NCI-H2107 treated with DMSO at 0.1 percent for 48 hours (cell line): ENCODE data around the gene BRIP1.
"Not testable (repeated sequence)": the region's sequence is repeated elsewhere in the genome, so short reads cannot be mapped to it uniquely, and the experiment has no call there.

ENCODE experiments used
- DNase-seq: peaks from one replicate; lab custom pipeline; 2025; ENCODE audit not compliant: unreplicated experiment; lab: John Stamatoyannopoulos, UW

The BRIP1 gene

DNA sequence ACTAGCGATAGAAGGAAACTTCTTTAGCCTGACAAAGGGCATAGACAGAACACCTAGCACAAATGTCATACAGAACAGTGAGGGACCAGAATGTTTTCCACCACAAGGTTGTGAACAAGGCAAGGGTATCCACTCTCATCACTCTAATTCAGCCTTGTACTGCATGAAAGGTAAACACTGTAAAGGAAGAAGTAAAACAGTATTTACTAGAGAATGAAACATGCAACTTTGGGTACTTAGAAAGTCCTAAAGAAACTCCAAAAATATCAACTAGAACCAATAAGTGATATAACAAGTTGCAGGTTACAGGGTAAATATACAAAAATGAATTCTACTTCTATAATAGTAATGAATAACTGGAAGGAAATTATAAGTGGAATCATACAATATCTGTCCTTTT lies 32.2 kb downstream of the BRIP1 start:
- DNase-seq = no peak

DNA sequence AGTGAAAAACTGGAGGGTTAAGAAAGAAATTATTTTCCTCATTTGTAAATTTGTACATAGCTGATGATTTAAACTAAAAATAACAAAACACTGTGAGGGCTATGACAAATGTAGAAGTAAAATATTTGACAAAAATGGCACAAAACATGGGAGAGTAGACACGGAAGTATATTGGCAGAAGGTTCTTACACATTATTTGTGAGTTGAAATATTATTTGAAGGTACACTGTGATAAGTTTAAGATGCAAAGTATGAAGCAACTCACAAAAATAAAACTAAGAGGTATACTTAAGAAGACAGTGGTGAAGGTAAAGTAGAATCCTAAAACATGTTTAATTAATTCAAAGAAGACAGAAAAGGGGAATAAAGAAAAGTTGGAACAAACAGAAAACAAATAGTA lies 34.6 kb downstream of the BRIP1 start:
- DNase-seq = no peak

DNA sequence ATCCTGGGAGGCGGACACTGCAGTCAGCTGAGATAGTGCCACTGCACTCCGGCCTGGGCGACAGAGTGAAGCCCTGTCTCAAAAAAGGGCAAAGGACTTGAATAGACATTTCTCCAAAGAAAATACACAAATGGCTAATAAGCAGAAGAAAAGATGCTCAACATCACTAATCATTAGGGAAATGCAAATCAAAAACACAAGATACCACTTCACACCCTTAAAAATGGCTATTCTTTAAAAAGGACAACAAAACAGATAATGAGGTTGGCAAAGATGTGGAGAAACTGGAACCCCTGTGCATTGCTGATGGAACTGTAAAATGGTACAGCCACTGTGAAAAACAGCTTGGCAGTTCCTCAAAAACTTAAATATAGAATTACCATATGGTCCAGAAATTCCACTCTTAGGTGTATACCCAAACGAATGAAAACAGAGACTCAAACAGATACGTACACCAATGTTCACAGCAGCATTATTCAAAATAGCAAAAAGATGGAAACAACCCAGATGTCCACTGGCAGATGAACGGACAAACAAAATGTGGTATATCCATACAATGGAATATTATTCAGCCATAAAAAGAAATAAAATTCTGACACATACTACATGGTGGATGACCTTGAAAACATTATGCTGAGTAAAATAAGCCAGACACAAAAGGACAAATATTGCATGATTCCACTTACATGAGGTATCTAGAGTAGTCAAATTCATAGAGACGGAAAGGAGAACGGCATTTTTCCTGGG lies 35.5 kb downstream of the BRIP1 start:
- no peak for DNase-seq

- DNase-seq = not testable (repeated sequence)
Observed at GRCh38 chr17:61826866-61827265, 36.5 kb downstream of the BRIP1 start.

- not testable (repeated sequence) for DNase-seq
Observed at GRCh38 chr17:61826198-61826597, 37.1 kb downstream of the BRIP1 start.

GRCh38 chr17:61825448-61826137 lies 37.7 kb downstream of the BRIP1 start:
- DNase-seq = no peak

GRCh38 chr17:61822326-61823285 lies 40.7 kb downstream of the BRIP1 start:
- no peak for DNase-seq

DNA sequence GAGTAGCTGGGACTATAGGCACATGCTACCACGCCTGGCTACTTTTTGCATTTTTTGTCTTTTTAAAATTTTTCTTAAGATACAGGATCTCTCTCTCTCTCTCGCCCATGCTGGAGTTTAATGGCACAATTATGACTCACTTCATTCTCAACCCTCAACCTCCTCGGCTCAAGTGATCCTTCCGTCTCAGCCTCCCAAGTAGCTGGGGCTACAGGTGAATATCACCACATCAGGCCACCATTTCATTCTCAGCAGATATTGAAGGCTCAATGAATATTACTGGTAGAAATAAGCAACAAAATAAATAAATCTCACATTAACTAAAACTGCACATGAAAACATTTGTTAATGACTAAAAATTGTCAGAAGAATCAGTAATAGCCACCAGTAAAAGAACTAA lies 41.7 kb downstream of the BRIP1 start:
- DNase-seq = no peak

DNA sequence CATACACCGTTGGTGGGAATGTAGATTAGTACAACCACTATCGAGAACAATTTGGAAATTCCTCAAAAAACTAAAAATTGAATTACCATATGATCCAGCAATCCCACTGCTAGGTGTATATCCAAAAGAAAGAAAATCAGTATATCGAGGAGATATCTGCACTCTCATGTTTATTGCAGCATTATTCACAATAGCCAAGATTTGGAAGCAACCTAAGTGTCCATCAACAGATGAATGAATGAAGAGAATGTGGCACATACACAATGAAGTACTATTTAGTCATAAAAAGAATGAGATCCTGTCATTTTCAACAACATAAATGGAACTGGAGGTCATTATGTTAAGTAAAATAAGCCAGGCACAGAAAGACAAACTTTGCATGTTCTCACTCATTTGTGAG lies 44.1 kb downstream of the BRIP1 start:
- DNase-seq = not testable (repeated sequence)

- DNase-seq = no peak
Observed at GRCh38 chr17:61818225-61818624, 45.1 kb downstream of the BRIP1 start.

DNA sequence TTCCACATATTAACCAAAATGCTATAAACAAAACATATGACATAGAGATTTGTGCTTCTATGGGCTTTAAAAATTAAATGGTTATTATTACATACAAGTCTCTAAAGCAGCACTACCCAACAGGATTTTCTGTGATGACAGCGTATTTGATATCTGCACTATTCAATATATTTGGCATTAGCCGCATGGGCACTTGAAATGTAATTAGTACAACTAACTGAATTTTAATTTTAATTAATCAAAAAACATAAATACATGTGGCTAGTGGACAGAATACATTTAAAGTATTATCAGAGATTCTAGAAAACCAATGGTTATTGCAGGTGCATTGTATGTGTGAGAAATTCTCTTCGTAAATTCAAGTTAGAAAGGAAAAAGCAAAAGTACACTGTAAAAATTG lies 45.9 kb downstream of the BRIP1 start:
- DNase-seq = no peak

- DNase-seq = no peak
Observed at GRCh38 chr17:61816538-61816937, 46.8 kb downstream of the BRIP1 start.

DNA sequence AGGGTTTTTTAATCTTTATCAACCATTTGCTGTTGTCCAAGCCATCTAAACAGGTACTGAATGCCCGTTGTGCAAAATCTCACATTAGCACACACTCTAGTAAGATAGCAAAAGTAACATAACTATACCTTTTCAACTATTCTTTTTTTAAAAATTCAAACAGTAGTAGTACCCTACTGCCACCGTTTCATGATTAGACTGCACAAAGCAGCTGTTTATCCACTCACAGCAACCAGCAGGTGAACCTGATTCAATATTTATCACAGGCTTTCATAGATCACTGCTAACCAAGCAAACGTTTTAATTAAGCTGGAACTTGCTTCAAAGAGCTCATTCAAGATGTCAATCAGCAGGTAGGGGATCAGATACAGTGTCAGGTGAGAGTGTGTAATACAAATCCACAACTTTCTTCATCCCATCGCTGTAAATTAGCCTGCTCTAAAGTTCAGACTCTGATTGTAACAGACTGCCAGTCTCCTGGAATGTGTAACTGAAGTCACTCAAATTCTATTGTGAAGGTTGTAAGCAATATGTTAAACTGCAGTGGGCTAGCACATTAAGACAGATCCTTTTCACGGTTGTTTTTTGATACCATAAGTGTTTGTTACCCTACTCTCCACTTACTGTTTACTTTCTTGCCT lies 47.3 kb downstream of the BRIP1 start:
- DNase-seq = peak; percentile 72

- DNase-seq = no peak
Observed at GRCh38 chr17:61814485-61814884, 48.8 kb downstream of the BRIP1 start.

DNA sequence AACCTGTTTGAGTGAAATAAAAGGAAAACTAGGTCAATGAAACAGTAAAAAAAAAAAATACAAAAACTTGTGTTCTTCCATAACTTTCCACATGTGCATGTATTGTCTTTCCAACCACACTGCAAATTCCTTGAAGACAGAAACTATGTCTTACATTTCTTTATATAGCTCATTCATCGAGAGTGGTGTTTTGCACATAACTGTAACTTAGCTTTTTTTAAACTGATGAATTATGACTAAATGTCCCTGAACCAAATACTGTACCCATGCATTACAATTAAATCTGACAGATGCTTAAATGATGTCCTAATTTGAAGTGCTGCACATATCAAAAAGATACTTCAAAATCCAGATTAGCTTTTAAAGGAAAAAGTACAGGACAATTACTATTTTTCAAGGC lies 50.1 kb downstream of the BRIP1 start:
- DNase-seq = no peak

GRCh38 chr17:61812747-61813146 lies 50.6 kb downstream of the BRIP1 start:
- DNase-seq = no peak

DNA sequence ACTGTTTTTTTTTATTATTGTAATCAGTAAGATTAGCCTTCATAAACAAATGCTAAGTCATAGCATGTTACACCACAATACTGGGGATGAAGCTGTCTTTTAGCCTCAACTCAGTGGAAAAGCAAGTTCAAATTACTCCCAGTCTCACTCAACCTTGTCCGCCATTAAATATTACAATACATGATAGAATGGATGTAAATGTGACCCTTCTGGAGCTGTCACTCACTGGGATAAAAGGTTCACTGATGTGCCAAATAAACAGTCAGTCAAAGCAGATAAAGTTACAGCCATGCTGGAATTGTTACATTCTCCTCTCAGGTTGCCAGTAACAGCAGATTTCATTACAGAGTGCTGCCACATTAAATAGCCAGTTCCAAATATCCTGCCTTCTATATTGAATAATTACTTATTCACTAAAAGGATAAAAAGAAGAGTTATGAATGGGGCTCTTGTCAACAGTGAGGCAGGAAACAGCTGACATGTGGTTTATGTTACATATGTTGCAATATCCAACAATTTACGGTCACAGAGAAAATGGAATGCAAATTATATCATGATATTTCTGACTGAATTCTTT lies 53.4 kb downstream of the BRIP1 start:
- peak; percentile 99 for DNase-seq

DNA sequence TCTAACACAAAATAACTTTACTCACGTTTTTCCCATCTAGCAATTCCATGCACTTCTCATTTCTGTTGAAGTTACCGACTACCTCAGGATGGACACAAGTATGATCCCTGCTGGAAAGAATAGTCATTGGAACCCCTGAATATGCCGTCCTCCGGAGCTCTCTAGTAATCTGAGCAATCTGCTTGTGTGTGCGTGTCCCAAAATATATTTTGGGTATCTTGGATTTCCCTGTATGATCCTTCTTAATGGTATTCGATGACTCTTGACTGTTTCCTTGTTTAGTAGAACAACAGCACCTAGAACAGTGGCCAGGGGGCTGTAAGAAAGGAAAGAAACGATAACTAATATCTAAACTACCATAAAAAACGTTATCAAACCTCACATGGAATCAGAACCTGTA lies 54.9 kb downstream of the BRIP1 start:
- no peak for DNase-seq

- DNase-seq = no peak
Observed at GRCh38 chr17:61806936-61807335, 56.4 kb downstream of the BRIP1 start.

DNA sequence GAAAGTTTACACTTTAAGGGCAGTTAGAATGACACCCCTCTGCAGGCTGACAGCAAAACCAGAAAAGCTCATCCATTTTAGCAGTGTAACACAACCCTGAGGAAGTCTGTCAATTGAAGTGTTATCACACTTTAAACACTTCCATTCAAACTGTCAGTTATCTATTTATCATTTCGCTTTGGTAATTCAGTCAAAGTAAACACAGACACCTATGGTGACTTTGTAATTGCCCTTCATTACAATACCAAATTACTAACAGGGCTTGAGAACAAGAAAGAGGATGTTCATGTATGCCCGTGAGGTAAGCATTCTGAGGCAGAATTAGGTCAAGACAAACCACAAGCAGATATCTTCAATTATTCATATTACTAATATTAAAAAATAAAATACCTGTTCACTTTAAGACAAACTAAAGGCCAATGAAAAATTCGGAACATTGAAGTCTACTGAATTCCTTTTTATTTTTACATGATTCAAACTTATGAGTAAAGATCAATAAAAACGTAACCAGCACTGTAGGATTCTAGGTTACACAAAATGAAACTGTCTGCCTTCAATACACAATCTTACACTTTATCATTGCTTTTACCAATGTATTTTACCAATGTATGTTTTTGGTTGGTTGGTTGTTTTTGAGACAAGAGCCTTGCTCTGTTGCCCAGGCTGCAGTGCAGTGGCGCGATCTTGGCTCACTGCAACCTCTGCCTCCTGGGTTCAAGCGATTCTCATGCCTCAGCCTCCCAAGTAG lies 57.1 kb downstream of the BRIP1 start:
- peak; percentile 44 for DNase-seq
